ENCODE results near the gene TP53I13. TPM values are rescaled to one million over a fixed set of nuclear protein-coding genes. Genes with fewer than 3 reads are reported as not detected.

TP53I13 gene
- total RNA-seq, 1 experiment from 2014 or later = 40.2 TPM

- DNase-seq (ENCODE audit: low read depth) = no peak
Observed at GRCh38 chr17:29567304-29567553, 1.3 kb upstream of the TP53I13 start.

DNA sequence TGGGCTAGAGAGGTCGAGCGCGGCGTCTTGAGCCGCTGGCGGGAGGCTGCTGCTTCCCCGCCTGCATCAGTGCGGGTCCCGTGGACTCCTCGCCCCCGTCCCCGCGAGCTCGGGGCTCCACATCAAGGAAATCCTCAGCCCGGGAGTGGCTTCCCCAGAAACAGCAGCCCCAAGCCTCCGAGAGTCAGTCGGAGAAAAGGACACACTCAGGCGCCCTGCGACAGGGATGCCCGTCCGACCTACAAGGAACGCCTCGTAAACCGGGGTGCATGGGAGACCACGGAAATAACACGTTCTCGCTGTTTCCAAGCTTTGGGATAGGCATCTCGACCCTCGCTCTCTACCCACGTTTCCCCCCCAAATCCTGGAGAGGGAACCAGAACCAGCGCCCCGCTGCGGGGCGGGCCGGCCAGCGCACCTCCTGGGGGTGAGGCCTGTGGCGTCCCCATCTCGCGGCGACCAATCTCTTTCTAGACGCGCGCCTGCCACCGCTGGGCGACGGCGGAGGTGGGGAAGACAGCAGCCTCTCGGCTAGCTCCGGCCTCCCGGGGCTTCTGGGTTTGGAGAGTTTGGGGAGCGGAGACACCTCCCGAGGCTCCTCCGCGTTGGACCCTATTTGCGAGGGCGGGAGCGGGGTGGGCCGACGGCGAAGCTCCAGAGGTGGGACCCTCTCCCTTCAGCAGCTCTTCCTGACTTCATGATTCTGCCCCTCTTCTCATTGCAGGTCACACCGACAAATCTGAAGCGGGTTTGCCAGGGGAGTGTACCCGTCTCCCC is 759 bp upstream of the TP53I13 start:
- peak; percentile 78 for DNase-seq (ENCODE audit: low read depth)

GRCh38 chr17:29569245-29569950 is 897 bp downstream of the TP53I13 start:
- DNase-seq (ENCODE audit: low read depth) = no peak

GRCh38 chr17:29570521-29570920 is 2.0 kb downstream of the TP53I13 start:
- no peak for DNase-seq (ENCODE audit: low read depth)

- DNase-seq (ENCODE audit: low read depth) = no peak
Observed at GRCh38 chr17:29571486-29571882, 3.0 kb downstream of the TP53I13 start.

DNA sequence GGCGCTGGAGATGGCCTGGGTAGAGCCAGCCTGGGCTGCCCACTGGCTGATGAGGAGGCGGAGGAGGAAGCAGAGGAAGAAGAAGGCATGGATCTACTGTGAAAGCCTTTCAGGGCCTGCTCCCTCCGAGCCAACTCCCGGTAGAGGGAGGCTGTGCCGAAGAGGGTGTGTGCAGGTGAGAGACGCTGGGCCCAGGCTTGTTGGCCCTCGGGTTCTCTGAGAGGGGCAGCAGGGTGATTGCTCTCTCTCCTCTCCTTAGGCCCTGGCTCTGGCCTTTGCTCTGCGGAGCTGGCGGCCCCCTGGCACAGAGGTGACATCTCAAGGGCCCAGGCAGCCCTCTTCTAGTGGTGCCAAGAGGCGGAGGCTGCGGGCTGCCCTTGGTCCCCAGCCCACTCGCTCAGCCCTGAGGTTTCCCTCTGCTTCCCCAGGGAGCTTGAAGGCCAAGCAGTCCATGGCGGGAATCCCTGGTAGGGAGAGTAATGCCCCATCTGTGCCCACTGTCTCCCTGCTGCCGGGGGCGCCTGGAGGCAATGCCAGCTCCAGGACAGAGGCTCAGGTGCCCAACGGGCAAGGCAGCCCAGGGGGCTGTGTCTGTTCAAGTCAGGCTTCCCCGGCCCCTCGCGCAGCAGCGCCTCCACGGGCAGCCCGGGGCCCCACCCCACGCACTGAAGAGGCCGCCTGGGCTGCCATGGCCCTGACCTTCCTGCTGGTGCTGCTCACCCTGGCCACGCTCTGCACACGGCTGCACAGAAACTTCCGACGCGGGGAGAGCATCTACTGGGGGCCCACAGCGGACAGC is 3.6 kb downstream of the TP53I13 start:
- DNase-seq (ENCODE audit: low read depth) = no peak

DNA sequence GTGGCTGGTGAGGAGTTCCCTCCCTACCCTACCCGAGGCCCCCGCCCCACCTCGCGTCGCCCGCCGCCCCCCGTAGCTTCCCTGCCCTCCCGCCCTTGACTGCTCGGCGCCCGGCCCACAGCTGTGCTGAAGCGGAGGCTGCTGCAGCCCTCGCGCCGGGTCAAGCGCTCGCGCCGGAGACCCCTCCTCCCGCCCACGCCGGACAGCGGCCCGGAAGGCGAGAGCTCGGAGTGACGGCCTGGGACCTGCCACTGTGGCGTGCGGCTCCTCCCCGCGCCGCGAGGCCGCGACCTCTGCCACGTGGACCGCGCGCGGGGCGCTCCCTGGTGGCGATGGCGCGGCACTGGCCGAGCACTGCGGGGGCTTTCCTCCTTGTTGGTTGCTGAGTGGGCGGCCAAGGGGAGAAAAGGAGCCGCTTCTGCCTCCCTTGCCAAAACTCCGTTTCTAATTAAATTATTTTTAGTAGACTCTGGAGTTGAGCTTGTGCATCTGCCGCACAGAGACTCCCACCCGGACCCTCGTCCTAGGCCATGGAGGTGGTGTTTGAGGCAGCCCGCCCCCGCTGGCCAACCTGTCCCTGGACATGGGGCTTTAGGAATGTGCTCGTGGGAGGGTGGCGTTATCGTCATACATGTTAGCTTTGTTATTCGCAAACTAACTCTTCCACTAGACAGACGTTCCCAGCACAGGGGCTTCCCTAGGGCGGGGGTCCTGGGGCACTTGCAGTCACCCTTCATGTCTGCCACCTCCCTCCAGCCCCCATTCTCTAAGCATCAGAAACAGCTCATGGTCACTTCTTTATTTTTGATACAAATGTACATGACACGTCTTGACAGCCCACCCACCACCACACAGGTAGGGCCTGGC is 4.4 kb downstream of the TP53I13 start:
- DNase-seq (ENCODE audit: low read depth) = peak; percentile 62

DNA sequence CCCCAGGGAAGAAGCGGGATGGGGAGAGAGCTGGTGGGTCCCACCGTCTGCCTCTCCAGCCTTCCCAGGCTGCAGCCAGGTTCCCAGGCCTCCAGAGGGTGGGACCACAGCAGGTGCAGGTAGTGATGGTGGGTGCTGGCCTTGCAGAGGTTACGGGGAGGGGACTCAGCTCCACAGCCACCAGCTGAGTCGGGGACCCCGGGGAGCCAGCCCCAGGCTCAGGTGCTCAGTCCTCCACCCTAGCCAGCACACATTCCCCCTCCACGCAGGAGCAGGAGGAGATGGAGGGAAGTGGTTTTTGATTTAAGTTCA is 5.0 kb downstream of the TP53I13 start:
- no peak for DNase-seq (ENCODE audit: low read depth)

DNA sequence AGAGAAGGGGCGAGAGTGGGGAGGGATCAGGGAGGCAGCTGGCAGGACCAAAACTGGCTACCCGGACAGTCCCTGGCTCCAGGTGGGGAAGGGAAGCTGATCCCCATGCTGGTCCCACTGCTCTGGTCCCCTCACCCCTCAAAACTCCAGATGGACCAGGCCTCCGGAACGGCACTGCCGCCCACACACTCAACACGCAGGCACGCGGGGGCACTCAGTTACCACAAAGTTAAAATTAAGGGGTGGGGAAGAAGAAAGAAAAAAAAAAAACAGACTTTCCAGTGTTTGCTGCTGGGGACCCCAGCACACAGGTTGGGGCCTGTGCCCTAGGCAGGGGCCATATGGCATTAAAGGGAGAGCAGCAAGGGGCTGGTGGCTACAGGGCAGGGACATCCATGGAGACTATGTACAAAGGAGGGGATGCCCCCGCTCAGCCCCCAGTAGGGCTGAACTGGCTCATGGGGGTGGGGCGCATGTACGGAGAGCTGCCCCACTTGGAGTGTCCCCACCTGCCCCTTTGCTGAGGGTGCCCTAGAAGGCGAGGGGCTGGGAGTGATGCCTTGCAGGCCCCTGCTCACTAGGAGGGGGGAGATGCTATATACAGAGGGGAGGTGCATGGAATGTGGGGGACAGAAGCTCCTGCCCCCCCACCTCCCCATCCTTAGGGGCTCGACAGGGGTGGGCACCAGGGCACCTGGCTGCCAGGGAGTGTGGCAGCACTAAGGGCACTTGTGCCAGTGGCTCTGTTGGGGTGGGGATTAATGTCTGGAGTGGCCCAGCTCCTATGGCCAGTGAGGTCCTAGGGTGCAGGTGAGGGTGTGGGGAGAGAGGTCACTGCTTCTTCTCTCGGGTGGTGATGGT is 5.6 kb downstream of the TP53I13 start:
- DNase-seq (ENCODE audit: low read depth) = no peak

GRCh38 chr17:29574732-29575510 is 6.4 kb downstream of the TP53I13 start:
- DNase-seq (ENCODE audit: low read depth) = no peak

- no peak for DNase-seq (ENCODE audit: low read depth)
Observed at GRCh38 chr17:29575511-29576213, 7.2 kb downstream of the TP53I13 start.

GRCh38 chr17:29576214-29577000 is 7.9 kb downstream of the TP53I13 start:
- no peak for DNase-seq (ENCODE audit: low read depth)

DNA sequence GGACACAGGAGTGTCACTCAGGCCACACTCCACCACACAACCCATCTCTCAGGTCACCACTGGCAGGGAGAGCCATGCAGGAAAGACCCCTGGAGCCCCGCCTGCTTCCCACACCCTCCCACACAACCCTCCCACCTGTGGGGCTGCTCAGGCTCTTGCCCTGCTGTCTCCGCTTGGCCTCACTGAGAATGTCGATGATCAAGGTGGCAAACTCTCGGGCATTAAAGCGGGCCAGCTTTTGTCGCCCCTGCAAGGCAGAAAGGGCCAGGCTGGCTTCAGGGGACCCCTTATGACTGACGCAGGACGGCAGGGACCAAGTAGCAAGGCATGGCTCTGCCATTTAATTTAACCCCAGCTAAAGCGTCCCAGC is 8.5 kb downstream of the TP53I13 start:
- no peak for DNase-seq (ENCODE audit: low read depth)

DNA sequence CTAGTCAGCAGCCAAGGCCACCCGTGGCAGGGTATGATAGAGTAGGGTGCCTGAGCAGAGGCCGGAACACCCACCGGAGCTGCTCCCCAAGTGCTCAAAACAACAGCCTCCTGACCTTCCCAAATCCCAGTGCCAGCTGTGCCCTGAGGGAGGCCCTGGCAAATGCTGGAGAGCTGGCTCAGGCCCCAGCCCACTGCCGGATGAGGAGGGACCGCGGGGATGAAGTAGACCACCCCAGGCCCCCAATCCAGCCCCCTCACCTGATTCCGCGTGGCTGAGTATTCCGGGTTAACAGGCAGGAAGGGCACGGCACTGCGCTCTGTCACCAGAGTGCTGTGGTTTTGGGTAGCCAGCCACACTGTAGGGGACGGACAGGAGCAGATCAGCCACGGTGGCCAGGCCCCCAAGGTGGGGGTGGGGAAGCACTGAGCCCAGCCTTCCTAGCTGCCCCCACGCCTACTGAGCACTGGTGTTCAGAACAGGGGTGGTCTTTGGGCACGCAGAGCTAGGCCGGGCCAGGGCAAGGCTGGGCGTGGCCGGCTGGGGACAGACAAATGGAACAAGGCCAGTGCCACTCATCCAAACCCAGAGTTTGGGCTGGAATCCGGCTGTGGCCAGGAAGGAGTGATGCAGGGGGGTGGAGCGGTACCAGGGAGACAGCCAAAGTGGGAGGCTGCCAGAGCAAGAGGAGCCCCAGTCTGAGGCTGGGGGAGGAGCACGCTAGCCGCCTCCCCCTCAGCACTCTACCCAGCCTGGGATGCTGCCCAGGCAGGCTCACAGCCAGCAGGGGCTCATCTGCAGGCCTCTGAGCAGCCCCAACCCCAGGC is 9.1 kb downstream of the TP53I13 start:
- no peak for DNase-seq (ENCODE audit: low read depth)

- no peak for DNase-seq (ENCODE audit: low read depth)
Observed at GRCh38 chr17:29578626-29579485, 10.4 kb downstream of the TP53I13 start.

- peak; percentile 89 for DNase-seq (ENCODE audit: low read depth)
Observed at GRCh38 chr17:29579866-29580771, 11.6 kb downstream of the TP53I13 start.

Data from Daoy (cell line).